GM12892 (cell line): Measurements from ENCODE around the gene ASF1B.

Source experiments
- DNase-seq: peaks from one replicate; pipeline ENCODE4 v3.0.0; 2011; ENCODE audit not compliant: insufficient read length
- FAIRE-seq: peaks from 2 replicates; lab custom pipeline; 2011; peaks lifted over from hg19 to GRCh38; lab: Jason Lieb, UNC
- POLR2A ChIP-seq: IDR thresholded peaks from 2 replicates; pipeline ENCODE4 v1.6.1; 2011; ENCODE audit warnings: low read depth, low read length, control low read depth
- POLR2AphosphoS5 ChIP-seq: IDR thresholded peaks from 2 replicates; pipeline ENCODE4 v1.6.1; 2011; ENCODE audit warnings: low read depth, low read length, control low read depth
- TAF1 ChIP-seq: IDR thresholded peaks from 2 replicates; pipeline ENCODE4 v1.6.1; 2011; ENCODE audit warnings: low read depth, mild to moderate bottlenecking, control low read depth, low read length, borderline replicate concordance

ASF1B gene

DNA sequence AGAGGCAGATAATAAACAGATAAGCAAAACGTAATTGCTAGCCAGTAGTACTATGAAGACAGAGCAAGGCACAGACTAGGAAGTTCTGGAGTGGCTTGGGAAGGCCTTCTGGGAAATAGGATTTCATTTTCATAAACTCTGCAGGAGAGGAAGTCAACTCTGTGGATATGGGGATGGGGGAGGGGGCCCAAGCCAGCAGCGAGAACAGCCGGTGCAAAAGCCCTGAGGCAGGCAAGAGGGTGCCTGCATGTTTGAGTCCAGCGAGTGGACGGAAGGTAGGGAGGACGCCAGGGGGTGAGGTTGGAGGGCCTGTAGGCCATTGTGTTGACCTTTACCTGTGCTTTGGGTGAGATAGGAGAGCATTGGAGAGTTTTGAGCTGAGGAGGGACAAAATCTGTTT, 9.0 kb upstream of the ASF1B start:
- TF ChIP-seq POLR2AphosphoS5: no peak
- TF ChIP-seq TAF1: no peak
- no peak for TF ChIP-seq POLR2A
- FAIRE-seq (no peak), DNase-seq (no peak)

DNA sequence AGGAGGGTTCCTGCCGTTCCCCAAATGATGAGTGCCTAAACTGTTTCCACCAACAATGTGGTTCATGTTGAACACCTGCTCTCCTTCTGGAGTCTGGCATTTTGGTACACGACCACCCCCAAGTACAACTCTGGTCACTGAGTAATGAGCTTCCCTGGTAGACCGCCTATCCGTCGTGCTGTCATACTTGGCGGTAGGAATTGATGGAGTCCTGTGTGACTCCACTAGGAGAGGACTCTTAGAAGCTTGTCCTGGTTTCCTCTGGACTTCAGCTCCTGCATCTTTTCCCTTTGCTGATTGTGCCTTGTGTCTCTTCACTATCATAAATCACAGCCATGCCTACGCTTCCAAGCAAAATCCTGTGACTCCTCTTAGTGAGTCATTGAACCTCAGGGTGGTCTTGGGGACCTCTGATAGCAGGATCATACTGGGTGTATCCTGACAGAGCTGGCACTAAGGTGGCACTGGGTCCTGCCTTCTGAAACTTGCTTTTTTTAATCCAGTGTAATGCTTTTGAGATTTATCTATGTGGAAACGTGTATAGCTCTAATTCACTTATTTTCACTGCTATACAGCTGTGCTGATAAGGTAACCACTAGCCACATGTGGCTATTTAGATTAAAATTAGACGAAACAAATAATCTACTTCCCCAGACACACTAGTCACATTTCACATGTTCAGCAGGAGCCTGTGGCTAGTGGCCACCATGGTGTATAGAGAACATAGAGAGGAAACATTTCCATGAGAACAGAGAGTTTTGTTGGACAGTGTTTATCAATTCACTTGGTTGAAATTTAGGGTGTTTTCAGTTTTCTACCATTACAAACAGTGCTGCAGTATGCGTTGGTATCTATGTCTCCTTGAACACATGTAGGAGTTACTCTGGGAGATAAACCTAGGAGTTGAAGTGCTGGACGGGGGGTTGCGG, 6.1 kb upstream of the ASF1B start:
- FAIRE-seq (no peak), DNase-seq (no peak)
- TF ChIP-seq TAF1 (no peak), POLR2AphosphoS5 (no peak), POLR2A (no peak)

DNA sequence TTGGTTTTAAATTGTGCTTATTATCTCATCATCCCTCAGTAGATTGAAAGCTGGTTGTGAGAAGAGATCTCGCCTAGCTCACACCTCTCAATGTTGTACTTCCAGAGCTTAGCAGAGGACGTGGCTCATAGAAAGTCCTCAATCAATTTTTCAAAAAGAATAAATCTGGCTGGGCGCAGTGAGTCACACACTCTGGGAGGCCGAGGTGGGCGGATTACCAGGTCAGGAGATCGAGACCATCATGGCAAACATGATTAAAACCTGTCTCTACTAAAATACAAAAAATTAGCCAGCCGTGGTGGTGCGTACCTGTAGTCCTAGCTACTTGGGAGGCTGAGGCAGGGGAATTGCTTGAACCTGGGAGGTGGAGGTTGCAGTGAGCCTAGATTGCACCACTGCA, 4.7 kb upstream of the ASF1B start:
- FAIRE-seq (no peak), DNase-seq (no peak)
- TF ChIP-seq TAF1 (no peak), POLR2AphosphoS5 (no peak), POLR2A (no peak)

DNA sequence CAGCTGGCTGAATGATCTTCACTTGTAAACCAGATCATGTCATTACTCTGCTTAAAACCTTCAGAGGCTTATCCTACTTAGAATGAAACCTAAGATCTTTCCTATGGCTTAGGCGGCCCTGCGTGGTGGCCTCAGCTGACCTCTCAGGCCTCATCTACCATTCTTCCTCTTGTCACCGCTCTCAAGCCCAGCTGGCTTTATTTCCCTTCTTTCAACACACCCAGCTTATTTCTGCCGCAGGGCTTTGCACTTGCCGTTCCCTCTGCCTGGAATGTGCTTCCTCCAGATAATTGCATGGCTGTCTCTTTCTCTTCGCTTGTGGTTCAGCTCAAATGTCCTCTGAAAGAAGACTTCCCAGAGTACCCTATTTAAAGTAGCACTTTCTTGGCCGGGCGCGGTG, 3.6 kb upstream of the ASF1B start:
- FAIRE-seq: no peak
- DNase-seq: no peak
- no peak for TF ChIP-seq POLR2AphosphoS5
- TF ChIP-seq TAF1: no peak
- TF ChIP-seq POLR2A: no peak

GRCh38 chr19:14138576-14139265, 2.3 kb upstream of the ASF1B start:
- FAIRE-seq (no peak), DNase-seq (no peak)
- TF ChIP-seq POLR2A: no peak
- TF ChIP-seq POLR2AphosphoS5: no peak
- TF ChIP-seq TAF1: no peak

DNA sequence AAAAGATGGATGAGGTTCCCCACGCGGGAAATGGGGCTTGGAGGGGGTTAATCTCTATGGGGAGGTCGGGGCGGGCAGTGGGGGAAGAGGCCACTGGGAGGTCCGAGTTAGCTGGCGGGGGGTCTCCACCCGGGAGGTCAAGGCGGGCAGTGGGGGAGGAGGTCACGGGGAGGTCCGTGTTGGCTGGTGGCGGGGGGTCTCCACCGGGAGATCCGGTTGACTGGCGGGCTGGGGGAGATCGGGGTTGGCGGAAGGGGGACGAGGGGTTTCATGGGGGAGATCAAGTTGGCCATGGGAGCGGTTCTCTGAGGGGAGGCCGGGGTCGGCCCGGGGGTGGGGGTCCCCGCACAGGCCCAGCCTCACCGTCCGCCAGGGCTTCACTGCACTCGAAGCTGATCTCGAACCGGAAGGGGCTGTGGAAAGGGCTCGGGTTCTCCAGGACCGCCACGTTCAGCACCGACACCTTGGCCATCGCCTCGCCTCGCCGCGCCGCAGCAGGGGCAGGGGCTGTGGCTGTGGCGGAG, 342 bp downstream of the ASF1B start:
- FAIRE-seq (no peak), DNase-seq (no peak)
- TF ChIP-seq TAF1 (no peak; the same call in 1 of the 2 replicates), POLR2AphosphoS5 (no peak), POLR2A (no peak)

- no peak for TF ChIP-seq TAF1
- no peak for TF ChIP-seq POLR2A
- no peak for TF ChIP-seq POLR2AphosphoS5
- FAIRE-seq (no peak), DNase-seq (no peak)
Measured at GRCh38 chr19:14135355-14135754, 1.0 kb downstream of the ASF1B start.

- peak; percentile 70 for FAIRE-seq
- DNase-seq: no peak
Measured at GRCh38 chr19:14127929-14128509, 8.4 kb downstream of the ASF1B start.

GRCh38 chr19:14127176-14127575, 9.2 kb downstream of the ASF1B start:
- DNase-seq: no peak
- no peak for FAIRE-seq
- TF ChIP-seq POLR2AphosphoS5 (0 out of 2 replicates have a peak, but pooled peaks have one; percentile 30), TAF1 (no peak), POLR2A (no peak)

More at GRCh38 chr19:14127929-14128509, 8.4 kb downstream of the ASF1B start:
- TF ChIP-seq TAF1 (no peak), POLR2AphosphoS5 (no peak), POLR2A (no peak)

GRCh38 chr19:14122924-14123323, 13.5 kb downstream of the ASF1B start:
- no peak for FAIRE-seq
- TF ChIP-seq POLR2AphosphoS5 (no peak), TAF1 (no peak), POLR2A (no peak)
- no peak for DNase-seq

- FAIRE-seq: no peak
- TF ChIP-seq POLR2A (no peak), TAF1 (no peak), POLR2AphosphoS5 (no peak)
Measured at GRCh38 chr19:14120497-14120780, 15.9 kb downstream of the ASF1B start.

More at GRCh38 chr19:14120497-14120780, 15.9 kb downstream of the ASF1B start:
- DNase-seq: no peak
